GM18499 (cell line): Measurements from ENCODE around the gene AATF.
"Not testable (repeated sequence)": the region's sequence is repeated elsewhere in the genome, so short reads cannot be mapped to it uniquely, and the experiment has no call there.

Experiments used
- ATAC-seq: cut with Tn5 transposase; IDR thresholded peaks from one replicate; pipeline ENCODE4 v1.9.1; 2021; ENCODE audit warnings: moderate number of reproducible peaks; ENCODE audit not compliant: insufficient read depth, unreplicated experiment

Gene AATF

DNA sequence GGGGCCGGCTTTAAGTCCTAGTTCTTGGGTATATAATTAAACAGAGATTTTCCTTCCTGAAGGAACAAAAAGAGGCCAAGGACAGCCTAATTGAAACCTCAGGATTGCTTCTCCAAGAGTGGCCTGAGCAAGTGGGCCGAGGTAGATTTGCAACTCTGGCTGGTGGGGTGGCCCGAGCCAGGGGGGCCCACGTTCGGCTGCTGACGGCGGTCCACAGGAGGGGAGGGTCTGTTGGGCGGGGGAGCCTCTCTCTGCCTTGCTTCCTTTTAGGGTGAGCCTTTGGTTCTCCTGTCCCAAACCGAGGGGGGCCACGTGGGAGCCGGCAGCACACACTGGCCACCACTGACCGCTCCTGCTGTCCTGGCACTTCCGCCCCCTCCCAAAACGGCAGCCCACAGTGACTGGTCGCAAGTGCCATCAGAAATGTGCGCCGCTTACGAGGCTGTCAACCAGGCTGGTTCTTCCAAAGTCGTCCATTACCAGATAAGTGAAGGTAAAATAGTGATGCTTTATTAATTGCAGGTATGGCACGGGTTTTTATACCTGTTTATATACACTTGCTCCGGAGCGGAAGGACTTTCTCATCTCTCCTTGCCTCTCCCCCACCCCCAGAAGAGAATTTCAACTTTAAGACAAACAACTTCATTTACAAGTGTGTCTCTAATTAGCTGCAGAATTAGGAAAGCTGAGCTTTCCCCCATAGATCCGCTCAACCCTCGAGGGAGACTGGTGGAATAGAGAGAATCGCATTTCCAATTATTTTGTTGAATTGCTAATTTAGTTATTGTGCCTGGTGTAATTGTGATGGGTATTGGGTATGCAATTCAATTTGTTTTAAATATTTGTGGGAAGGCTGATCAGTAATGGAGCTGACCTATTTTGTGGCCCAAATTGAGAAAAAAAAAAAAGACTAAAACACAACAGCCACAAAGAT is 117.8 kb downstream of the AATF start:
- no peak for ATAC-seq

- no peak for ATAC-seq
Observed at GRCh38 chr17:37067555-37068111, 118.9 kb downstream of the AATF start.

DNA sequence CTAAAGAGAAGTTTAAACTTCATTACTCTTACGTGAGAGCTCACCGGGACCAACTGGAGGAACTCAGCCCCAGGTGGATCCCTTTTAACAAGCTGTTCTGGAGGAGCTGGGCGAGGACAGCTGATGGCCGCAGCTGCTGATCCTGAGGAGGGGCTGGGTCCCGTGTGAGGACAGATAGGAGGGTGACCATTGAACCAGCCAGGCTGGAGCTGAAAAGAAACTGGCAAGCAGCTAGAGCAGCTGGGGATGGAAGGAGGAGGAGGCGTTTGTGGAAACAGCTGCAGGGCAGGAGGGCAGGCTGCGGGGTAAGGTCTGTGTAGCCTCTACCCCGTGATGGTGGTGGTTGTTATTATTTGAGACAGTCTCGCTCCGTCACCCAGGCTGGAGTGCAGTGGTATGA is 119.5 kb downstream of the AATF start:
- no peak for ATAC-seq

GRCh38 chr17:37069087-37069486 is 120.3 kb downstream of the AATF start:
- ATAC-seq, result no peak

GRCh38 chr17:37073464-37073863 is 124.7 kb downstream of the AATF start:
- ATAC-seq, result not testable (repeated sequence)

- ATAC-seq, result no peak
Observed at GRCh38 chr17:37079065-37079708, 130.4 kb downstream of the AATF start.

DNA sequence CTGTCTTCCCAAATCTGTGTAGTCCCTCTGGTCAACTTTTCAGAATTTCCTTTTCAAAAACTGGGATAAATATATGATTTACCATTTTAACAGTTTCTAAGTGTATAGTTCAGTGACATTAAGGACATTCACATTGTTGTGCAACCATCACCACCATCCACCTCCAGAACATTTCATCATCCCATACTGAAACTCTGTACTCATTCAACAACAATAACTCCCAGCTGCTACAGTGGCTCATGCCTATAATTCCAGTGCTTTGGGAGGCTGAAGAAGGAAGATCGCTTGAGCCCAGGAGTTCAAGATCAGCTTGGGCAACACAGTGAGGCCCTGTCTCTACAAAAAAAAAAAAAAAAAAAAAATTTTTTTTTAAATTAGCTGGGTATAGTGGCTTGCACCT is 131.0 kb downstream of the AATF start:
- no peak for ATAC-seq

DNA sequence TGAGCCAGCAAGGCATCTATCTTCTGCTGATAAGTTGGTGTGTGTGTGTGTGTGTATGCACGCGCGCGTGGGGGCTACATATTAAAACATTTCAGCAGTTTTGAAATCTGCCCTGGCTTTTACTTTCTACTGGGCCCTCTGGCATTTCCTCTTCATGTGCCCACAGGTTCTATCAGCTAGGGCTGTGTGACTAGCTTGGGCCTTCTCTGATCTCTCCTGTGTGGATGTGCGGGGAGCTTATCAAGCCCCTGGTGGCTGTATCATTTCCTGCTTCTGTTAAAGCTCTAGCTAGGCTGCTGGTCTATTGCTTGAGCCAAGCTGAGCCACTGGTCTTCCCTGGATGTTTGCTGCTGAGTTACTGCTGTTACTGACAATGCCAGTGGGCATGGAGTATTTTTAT is 132.5 kb downstream of the AATF start:
- no peak for ATAC-seq

DNA sequence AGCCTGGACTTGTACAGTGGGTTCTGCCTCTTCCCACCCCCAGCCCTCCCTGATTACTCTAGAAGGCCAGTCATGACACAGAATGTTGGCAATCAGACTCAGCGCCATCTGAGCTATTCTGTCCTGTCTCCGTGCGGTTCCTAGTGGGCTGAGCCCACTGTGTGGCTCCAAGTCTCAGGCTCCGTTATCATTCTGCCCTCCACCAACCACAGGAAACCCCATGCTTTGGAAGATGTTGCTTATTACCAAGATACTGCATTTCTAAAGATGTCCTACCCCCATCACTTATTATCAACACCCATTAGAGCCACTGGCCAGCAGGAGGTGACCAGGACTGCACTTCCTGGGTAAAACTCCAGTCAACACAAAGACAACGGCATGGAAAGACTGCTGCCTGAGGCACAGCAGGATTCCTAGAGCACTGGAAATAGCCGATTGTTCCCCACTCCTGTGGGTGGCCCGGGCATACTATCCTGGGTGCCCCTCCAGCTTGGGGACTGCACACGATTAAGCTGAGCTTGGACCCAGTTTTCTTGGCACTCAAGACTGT is 133.6 kb downstream of the AATF start:
- ATAC-seq, result no peak

DNA sequence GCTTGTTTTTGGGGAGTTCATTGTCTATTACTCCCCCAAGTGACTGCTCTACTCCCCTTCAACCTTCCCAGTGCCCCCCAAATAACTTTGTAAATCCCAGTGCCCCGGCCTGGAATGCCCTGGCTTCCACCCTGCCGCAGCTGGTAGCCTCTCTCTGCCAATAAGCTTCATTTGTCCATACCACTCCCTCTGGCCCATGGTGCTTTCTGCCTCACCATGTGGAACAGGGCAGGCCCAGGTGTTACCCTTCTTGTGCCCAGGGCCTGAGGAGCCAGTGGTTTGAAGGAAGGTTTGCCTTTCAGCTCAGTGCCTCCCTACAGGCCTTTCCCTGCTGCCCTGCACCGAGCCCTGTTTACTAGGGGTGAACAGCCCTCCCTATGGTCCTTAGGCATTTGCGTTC is 134.2 kb downstream of the AATF start:
- no peak for ATAC-seq

- ATAC-seq, result no peak
Observed at GRCh38 chr17:37083456-37083855, 134.7 kb downstream of the AATF start.

DNA sequence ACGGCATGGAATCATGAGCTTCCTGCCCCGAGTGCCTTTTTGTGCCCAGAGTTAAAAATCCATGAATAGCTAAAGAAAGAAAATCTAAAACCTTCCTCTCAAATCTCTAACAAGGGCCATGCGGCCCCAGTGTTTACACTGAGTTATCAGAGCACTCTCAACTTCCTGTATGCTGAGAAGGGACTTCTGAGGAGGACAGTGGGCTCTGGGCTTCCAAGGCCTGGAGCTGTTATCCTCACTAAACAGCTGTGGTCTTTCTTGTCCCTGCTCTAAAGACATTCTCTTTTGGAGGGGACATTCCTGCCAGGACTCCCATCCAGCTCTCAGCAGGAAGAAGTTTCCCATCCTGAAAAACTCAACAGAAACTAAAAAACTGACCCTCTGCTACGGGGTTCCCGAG is 135.6 kb downstream of the AATF start:
- no peak for ATAC-seq

GRCh38 chr17:37086334-37086733 is 137.6 kb downstream of the AATF start:
- no peak for ATAC-seq

GRCh38 chr17:37086948-37087347 is 138.2 kb downstream of the AATF start:
- ATAC-seq, result no peak

DNA sequence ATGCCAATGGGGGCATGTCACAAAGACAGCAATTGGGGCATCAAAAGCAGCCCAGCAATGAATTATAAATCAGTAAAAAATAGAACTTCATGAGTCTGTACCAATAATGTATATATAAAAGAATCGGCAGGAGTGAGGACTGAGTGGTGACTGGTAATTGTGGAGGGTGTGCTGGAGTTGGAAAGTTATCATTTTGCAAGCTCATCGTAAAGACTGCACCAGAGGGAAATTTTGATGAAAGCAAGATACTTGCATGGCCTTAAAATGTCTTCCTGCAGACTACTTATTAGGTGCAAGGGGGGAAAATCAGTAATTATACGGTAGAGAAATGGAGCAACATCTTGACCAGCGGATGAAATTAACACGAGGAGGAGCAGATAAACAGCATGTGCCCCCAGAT is 138.9 kb downstream of the AATF start:
- no peak for ATAC-seq

- ATAC-seq, result no peak
Observed at GRCh38 chr17:37088459-37088858, 139.7 kb downstream of the AATF start.

DNA sequence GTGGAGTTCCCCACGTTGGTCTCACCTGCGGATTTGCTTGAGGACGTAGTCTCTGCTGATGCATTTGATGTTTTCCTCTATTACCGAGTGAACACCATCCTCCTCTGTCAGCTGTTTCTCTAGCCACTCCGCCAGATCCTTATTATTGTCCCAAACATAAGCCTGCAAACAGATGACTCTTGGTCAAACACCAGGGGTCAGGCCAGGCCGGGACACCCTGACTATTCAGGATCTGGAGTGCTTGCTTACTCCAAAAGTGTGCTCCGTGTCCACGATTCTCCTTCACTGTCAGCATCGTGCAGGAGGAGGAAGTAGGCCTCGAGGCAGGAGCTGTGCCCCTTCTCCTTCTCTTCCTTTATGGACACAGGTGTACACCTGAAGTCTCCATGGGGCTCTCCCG is 140.2 kb downstream of the AATF start:
- no peak for ATAC-seq

GRCh38 chr17:37089956-37090355 is 141.2 kb downstream of the AATF start:
- ATAC-seq, result no peak

DNA sequence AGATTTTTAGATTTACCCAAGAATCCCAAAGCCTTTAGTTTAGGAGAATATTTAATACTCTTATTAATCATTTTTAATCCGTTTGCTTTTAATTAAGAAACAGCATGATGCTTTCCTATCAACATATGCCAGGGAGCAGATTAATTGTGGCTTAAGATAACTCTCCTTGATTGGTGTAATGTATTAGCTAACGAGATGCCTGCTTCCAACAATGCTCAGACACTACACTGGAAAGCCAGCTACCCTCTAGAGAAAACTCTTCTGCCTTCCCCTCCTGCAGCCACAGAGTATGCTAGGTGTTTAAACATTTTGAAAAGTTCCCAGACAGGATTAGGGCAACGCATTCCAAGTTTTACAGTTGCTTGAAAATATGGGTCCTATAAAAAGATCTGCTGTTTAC is 142.2 kb downstream of the AATF start:
- ATAC-seq, result no peak

DNA sequence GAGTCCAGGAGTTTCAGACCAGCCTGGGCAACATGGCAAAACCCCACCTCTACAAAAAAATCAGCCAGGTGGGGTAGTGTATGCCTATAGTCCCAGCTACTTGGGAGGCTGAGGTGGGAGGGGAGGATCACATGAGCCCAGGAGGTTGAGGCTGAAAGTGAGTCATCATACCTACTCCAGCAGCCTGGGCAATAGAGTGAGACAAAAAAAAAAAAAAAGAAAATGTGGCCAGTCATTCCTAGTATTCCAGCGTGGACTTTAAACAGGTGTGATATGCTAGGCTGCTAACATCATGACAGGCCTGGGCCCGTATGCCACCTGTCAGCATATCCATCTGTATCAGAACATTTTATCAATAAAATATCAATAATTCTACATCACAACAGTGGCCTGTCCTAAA is 143.3 kb downstream of the AATF start:
- no peak for ATAC-seq

- no peak for ATAC-seq
Observed at GRCh38 chr17:37092701-37093100, 143.9 kb downstream of the AATF start.
